GM19438 (cell line): ENCODE data around the gene TSPOAP1.

Experiments used
- ATAC-seq: cut with Tn5 transposase; IDR thresholded peaks from one replicate; pipeline ENCODE4 v1.9.1; 2021; ENCODE audit warnings: low read depth; ENCODE audit not compliant: unreplicated experiment

The TSPOAP1 gene

DNA sequence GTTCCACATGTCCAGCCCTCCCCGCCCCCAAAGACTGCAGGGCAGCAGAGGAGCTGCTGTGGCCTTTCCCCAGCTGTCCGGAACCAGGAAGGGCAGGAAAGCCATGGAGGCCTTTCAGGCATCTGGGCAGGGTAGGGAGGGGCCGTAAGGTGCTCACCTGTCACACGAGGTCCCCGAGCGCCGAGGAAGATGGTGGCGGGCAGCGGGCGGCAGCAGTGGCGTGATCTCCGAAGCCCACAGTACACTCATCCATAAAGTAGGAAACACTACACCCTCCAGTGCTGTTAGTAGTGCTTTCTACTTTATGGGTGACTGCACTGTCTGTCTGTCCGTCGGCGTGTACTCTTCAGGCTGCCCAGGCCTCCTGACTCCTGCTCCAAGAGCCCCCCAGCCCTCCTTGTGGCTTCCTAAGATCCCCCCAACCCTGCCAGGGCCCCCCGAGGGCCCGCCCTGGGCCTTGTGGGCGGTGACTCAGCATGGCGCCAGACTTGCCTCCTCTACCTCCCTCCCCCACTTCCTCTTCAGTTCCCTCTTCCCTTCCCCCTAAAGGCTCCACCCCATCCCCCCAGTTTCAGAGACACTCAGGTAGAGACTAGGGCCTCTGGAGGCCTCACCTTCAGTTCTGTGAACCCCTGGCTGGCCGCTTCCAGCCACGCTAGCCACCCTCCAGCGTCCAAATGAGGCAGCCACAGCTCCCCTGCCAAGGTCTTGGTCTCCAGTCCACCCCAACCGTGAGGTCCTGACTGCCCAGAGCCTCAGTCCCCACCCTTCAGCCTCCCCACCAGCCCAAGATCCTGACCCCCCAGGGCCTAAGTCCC is 2.6 kb upstream of the TSPOAP1 start:
- no peak for ATAC-seq

DNA sequence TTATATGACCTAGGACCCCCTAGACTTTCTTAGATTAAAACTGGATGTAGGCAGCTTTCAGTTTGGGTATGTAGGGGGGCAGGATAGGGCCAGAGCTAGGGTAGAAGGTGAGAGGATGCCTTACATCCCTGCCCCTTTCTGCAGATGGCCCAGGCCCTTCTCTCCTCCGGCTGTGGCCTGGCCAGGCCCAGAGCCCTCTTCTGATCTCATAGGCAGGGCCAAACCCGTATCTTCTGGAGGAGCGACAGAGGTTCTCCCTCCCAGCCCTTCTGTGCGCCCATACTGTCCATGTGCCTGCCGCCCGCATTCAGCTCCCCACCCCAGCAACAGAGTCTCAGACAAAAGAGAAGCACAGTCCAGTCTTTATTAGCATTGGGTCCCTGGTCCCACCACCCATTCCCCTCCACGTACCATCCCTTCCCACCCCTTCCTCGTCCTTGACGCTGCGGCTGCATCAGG is 2.0 kb upstream of the TSPOAP1 start:
- no peak for ATAC-seq

DNA sequence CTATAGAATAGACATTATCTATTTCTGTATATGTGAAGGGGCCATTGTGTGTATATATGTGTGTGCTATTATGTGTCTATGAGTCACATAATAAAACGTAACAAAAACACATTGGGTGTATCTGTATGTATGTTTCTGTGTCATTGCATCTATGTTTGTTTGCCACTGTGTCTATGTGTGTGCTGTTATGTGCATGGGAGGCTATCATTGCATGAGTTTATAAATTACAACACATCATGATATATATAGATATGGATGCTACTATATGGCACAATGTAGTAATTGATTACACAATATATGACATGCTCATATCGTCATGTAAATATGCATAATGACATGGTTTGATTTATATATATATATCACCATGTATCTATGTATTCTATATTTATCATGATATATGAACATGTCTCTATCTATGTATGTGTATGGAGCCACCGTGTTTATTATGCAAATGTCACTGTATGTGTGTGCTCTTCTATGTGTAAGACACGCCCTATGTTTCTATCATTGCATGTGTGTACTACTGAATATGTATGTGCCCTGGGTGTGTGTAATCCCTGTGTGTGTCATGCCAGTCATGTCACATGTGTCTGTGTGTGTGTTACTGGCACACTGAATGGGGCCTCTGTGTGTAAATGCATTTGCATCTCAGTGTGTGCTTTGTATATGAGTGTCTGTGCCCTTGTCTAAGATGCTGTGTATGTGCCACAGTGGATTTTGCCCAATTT is 1.4 kb upstream of the TSPOAP1 start:
- ATAC-seq = no peak

DNA sequence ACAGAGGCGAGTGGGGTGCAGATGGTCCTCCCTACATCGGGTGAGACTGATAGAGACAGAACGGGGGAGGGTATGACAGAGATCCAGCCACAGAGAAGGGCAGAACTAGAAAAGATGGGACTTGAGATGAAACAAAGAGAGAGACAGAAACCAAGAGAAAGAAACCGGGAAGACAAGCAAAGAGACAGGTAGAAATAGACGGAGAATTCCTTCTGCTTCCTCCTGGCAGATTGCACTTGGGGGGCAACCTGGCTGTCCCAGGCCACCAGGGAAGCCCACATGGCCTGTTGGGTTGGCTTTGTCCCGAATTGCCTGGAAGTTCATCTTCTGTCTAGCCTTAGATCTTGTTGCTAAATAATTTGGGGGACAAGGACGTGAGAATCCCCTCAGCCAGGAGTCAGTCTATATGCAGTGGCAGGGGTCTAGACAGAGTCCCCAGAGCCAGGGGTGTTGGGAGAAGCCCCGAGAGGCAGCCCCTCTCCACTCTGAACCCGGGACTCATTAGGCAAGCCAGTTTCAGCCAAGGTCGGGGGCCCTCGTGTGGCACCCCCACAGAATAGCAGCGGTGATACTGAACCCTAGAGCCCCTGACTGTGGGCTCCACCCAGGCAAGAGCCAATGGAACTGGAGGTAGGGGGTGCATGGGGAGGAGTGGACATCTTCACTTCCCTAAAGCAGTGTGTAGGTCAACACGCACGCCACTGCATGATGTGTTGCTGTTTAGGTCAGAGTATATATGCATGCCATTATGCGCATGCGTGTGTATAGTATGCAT is 627 bp upstream of the TSPOAP1 start:
- peak; percentile 37 for ATAC-seq

DNA sequence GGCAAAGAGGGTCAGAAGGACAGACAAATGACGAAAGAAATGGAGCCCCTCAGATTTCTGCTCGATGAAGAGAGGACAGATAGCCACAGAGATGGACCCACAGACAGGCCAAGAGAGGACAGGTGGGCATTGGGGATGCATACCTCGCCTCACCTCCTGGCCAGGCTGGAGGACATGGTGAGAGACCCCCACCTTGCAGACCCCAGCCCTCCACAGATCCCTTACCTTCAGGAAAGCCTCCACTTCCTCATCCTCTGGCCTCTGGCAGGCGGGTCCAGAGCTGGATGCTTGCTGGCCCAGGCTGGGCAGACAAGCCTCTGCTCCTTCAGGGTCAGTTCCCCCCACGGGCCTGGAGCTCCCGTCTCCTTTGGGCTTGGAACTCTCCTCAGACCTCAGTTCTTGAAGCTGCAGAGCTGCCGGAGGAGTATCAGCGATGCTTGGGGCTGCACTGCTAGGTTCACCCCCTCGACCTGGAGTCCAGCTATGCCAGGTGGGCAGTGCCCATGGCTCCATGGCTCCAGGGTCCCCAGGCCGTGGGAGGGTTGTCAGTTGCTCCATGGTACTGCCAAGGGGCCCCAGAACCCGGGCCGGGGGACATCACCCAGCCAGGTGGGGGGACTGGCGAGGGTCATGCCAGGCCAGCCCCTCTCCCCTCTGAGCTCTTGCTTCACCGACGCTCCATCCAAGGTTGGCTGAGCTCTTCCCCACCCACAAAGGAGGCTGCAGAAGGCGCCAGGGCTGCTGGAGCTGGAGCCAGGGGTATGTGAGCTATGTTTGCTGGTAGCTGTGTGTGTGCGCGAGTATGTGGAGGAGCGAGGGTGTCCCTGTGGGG is 1.0 kb downstream of the TSPOAP1 start:
- no peak for ATAC-seq

DNA sequence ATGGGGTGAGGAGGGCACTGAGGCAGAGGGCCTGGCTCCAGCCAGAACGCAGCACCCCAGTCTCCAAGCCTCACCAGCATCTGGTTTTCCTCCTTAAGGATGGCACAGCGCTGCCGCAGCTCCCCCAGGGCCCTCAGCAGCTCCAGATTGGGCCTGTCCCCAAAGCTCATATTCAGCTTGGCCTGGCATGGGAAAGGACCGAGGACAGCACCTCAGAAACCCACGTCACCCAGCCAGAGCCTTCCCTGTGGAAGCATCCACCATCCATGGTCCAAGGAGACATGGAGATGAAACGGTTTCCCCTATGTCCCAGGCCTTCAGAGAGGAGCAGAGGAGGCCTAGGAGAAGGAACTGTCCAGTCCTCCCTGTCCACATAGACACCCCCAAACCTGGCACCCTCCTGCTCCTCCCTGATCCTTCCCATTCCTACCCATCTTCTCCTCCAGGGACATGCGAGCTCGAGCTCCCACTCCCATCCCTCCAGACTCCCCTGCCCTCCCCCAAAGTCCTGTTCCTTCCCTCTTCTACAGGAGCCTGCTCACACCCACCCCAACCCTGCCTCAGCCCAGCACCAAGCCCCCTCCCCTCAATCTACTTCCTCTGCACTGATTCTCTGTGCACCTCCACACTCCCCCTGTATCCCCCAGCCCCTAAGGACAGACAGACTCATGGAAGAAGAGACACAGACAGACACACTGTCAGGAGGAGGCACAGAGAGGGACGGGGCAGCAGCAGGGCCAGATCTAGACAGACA is 1.8 kb downstream of the TSPOAP1 start:
- no peak for ATAC-seq

DNA sequence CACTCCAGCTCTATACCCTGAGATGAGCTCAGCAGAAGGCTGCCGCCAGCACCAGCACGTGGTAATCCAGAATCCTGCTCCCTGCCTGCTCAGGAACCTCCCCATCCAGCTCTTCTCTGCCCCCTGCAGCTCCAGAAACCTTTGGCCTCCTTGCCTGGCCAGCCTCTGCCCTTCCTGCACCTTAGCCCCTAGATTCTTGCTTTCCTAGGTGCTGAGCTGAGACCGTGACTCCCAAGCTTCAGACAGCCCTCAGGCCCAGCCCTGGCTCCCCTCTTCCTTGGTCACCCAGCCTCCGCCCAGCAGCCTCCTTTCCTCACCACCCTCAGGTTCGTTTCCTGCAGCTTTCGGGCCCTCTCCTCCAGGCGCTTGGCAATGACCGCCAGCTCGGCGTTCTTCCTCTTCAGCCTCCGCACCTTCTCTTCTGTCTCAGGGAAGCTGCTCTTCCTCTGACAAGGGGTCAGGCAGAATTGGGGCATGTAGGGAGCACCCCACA is 2.6 kb downstream of the TSPOAP1 start:
- ATAC-seq = no peak

DNA sequence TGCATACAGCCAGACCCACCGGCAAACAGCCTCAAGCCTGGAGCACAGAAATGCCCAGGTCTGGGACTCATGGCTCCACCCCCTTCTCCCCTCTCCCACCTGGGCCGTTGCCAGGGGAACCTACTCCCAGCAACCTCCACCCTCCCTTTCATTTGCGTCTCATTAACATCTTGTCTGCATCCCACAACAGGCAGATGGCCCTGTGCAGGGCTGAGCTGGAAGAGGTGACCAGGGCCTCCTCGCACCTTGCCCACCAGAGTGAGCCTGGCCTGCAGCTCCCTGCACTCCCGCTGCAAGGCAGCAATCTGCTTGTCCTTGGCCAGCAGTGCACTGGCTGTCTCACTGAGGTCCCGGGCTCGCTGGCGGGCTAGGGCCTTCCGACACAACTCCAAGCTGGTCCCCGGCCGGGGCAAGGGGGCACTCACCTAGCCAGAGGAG is 3.3 kb downstream of the TSPOAP1 start:
- ATAC-seq = no peak

DNA sequence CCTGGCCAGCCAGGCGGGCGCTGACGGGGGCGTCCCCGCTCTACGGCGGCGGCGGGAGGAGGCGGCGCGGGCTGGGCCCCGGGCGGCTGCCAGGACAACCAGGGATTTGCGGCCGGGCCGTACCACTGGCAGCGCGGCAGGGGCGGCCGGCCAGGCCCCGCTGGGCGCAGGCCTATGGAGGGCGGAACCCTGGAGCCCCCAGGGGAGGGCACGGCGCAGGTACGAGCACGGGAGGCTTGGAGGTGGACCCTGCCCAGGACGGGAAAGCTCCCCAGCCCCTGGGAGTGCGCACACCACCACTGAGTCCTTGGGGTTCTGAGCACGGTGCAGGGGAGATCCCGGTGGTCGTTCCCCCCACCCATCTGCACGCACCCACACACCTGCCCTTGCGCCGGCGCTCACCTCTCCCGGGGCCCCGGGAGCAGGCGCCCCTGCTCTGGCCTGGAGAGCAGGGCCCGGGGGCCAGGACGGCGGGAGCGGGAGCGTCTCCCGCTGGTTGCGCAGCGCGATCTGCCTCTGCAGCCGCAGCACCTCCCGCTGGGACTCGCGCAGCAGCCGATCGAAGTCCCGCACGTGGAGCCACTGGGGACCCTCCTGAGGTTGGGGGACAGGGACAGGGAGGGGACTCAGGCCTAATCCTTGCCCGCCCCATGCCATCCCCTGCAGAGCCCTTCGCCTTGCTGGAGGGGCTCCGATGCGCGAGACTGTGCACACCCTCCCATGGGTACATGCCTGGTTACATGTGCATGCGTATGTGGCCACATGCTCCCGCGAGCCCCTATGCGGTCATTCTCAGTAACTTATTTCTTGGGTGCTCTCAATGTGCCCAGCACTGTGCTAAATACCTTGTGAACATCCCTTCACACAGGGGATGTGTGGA is 3.9 kb downstream of the TSPOAP1 start:
- ATAC-seq = no peak

DNA sequence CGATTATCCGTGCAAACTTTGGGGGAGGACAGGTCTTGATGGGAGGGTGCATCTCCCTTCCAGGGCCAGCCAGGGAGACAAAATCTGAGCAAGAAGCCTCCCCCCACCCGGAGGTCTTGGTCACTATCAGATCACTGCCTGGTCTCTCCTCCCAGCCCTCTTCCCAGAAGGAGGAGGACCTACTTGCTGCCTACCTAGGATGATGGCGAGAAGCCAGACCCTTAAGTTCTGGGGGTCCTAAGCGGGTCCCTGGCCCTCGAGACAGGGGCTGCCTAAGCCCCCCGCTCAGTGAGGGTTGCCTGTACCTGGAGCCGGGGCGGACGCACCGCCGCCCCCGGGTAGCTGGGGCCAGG is 4.6 kb downstream of the TSPOAP1 start:
- ATAC-seq = no peak

DNA sequence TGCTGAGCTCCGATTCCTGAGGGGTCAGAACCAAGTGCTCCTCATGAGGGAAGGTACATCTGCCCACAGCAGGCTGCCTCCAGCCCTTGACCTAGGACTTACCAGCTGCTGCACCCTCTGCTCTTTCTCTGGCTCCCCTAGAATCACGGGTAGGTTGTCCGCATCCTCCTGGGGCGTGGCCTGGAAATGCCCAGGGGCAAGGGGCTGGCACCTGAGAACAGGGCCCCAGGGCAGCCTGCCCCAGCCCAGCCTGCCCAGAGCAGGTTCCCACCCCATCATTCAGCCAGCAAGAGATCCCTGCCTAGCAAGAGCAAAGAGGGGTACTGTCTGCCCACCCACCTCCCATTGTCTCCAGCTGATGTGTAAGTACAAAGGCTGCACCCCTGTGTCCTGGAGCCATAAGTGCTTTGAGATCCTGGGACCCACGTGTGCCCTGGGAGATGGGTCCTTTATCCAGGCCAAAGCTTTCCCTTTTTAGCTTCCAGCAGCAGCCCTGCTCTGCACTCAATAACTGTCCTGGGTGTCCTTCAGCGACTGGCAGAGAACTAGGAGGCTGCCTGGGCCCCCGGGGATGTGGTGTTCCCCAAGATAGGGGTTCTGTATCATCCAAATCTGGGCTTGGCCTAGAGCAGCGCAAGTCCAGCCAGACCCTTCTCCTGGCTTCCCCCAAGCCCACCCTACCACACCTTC is 5.1 kb downstream of the TSPOAP1 start:
- ATAC-seq = no peak

DNA sequence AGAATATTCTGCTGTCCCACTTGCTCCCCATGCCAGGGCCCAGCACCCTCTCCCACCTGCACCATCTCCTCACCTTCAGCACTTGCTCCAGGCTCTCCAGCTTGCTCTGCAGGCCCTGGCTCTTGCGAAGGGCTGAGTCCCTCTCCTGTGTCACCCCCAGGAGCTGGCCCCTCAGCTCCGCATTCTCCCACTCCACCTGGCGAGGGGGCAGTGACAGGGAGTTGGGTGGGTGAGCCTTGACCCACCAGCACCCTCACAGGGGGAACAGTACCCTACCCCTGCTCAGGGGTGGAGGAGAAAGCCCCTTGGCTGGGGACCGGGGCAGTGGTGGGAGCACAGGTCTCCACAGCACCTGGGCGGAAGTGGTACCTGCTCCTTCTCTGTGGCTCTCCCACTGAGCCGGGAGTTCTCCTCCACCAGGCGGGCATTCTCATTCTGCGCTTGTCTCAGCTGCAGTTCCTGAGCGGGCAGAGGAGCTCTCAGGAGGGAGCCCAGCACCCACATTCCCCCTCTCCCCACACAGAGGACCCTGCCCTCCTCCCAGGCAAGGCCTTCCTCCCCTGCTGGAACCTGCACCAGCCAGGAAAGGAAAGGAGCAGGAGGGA is 5.9 kb downstream of the TSPOAP1 start:
- ATAC-seq = no peak

DNA sequence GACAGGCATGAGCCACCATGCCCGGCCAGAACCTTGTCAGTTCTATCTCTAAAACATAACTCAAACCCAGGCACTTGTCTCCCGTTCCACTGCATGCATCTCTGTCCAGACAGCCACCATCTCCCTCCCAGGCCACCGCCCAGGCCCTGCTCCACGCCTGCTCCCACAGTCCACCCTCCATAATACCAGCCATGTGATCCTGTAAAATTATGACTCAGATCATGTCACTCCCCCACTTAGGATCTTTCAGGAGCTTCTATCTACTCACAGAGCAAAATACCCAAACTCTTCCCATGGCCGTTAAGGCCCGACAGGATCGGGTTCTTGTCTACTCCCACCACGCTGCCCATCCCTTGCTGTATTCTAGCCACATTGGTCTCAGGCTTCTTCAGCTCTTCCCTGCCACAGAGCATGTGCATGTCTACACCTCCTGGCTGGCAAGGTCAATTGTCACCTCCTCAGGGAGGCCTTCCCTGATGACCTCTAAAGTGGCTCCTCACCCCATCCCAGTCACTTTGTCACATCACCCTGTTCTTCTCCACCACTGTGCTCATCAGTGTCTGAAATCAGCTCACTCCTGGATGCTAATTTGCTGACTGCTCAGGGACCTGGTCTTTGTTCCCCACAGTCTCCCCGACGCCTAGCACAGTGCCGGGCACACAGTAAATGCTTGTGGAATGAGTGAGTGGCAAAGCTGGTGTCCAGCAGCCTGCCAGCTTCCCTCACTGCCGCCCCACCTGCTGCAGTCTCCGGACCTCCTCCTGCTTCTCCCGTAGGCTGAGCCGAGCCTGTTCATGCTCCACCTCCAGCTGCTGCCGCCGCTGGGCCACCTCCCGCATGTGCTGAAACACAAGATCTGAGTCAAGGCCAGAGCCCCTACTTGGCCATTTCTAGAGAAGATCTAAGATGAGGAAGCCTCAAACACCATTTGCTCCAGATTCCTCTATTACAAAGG is 6.7 kb downstream of the TSPOAP1 start:
- no peak for ATAC-seq

DNA sequence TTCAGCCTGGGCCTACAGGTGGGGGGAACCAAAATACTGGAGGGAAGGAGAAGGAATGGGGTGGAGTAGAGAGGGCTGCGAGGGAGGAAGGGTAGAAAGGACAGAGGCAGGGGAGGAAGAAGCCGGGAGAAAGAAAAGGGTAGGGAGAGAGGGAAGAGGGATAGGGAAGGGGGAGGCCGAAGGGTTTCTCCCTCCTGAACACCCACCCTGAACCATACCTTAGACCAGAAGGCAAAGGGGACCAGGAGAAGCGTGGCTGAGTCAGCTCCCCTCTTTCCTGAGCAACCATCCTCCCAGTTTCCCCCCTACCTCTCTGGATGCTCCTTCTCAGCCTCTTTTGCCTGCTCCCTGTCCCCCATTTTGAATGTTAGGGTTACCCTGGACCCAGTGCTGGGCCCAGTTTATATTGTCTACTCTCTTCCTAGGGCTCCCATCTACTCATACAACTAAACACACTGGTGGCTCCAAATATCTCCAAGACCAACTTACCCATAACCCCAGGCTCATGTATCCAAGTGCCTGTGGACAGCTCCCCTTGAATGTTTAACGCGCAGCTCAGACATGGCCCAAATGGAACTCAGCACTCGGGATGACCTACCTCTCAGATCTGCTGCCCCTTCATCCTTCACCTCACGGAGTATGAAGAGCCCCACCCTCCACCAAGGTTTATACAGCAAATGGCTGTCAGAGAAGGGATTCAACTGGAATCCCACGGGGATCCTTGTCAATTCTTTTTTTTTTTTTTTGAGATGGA is 7.8 kb downstream of the TSPOAP1 start:
- ATAC-seq = no peak

DNA sequence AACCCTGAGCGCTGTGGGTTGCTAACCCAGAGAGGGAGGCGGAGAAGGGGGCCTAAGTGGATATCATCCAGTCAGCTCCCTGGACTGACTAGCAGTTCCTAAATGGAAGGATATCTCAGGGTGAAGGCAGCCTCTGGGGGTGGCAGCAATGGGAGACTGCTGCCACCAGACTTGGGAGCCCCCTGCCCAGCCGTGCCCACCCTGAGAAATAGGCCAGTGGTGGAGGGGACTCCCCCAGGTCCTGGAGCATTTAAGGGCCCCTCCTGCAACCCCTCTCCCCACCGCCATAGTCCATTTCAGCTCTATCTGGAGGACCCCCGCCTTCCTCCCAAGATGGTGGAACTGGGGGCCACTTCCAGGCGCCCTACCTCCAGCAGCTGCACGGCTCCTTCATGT is 8.4 kb downstream of the TSPOAP1 start:
- no peak for ATAC-seq
